IMR-90 (cell line): ENCODE measurements around the gene ISG15. TPM values are rescaled to one million over a fixed set of nuclear protein-coding genes. Genes with fewer than 3 reads are reported as not detected.

Experiments used
- ATAC-seq: fragments of 200-7000 bp; cut with Tn5 transposase; 2 replicates; pipeline ENCODE4 v1.9.1; 2020; ENCODE audit warnings: low read depth, mild to moderate bottlenecking, moderate library complexity
- BruUV-seq: library from RNA; stranded (reverse); fragments of 400-500 nt; replicated peaks from 2 replicates; lab custom pipeline; 2021; lab: Mats Ljungman, UMichigan
- CTCF ChIA-PET: fragments of 300-600 bp; formaldehyde crosslinking; extraction: SDS; loops from one replicate; lab custom pipeline; 2021; ENCODE audit warnings: antibody characterized with exemption; lab: Yijun Ruan, JAX
- POLR2A ChIA-PET: fragments of 300-600 bp; sonication (Branson Sonifier 250); formaldehyde crosslinking; loops from one replicate; lab custom pipeline; 2022; ENCODE audit warnings: antibody characterized with exemption; ENCODE audit not compliant: unreplicated experiment; lab: Charles Lee
- DNase-seq: peaks from one replicate; pipeline ENCODE4 v3.0.0; 2013
- H2AFZ ChIP-seq: replicated peaks from 2 replicates; pipeline ENCODE3; 2013; ENCODE audit warnings: low read length, mild to moderate bottlenecking; ENCODE audit not compliant: poor library complexity
- H2AK5ac ChIP-seq: 2 replicates; pipeline ENCODE4 v1.6.1; 2013; ENCODE audit warnings: low read depth, low read length, inconsistent platforms
- H2AK9ac ChIP-seq: replicated peaks from 2 replicates; pipeline ENCODE3; 2013; ENCODE audit warnings: mild to moderate bottlenecking, low read depth, low read length, moderate library complexity; ENCODE audit not compliant: poor library complexity
- H2BK120ac ChIP-seq: 2 replicates; pipeline ENCODE4 v1.6.1; 2013; ENCODE audit warnings: low read depth, low read length, inconsistent platforms
- H2BK15ac ChIP-seq: 3 replicates; pipeline ENCODE4 v1.6.1; 2013; ENCODE audit warnings: low read depth, low read length, inconsistent platforms
- H2BK20ac ChIP-seq: 2 replicates; pipeline ENCODE4 v1.6.1; 2013; ENCODE audit warnings: low read depth, mild to moderate bottlenecking, inconsistent platforms, low read length, moderate library complexity
- H2BK5ac ChIP-seq: 2 replicates; pipeline ENCODE4 v1.6.1; 2013; ENCODE audit warnings: mild to moderate bottlenecking, low read depth, low read length, inconsistent platforms; ENCODE audit not compliant: poor library complexity, severe bottlenecking
- H3K14ac ChIP-seq: replicated peaks from 2 replicates; pipeline ENCODE4 v1.6.1; 2013; ENCODE audit warnings: low read depth, low read length, inconsistent platforms
- H3K18ac ChIP-seq: 2 replicates; pipeline ENCODE4 v1.6.1; 2013; ENCODE audit warnings: low read depth, low read length, control low read depth
- H3K23ac ChIP-seq: 2 replicates; pipeline ENCODE4 v1.6.1; 2013; ENCODE audit warnings: low read depth, low read length, inconsistent platforms
- H3K27ac ChIP-seq: 2 replicates; pipeline ENCODE4 v1.5.1; 2013; ENCODE audit warnings: mild to moderate bottlenecking, control low read depth, low read length; ENCODE audit not compliant: insufficient read depth
- H3K27me3 ChIP-seq: 2 replicates; pipeline ENCODE4 v1.6.1; 2013; ENCODE audit warnings: low read length; ENCODE audit not compliant: control insufficient read depth, insufficient read depth
- H3K36me3 ChIP-seq: 2 replicates; pipeline ENCODE4 v1.6.1; 2013; ENCODE audit warnings: low read length, mixed read lengths; ENCODE audit not compliant: control insufficient read depth, insufficient read depth
- H3K4ac ChIP-seq: 2 replicates; pipeline ENCODE4 v1.6.1; 2013; ENCODE audit warnings: low read depth, low read length, inconsistent platforms
- H3K4me1 ChIP-seq: 2 replicates; pipeline ENCODE4 v1.6.1; 2013; ENCODE audit warnings: low read length, mixed read lengths; ENCODE audit not compliant: control insufficient read depth, insufficient read depth
- H3K4me2 ChIP-seq: 2 replicates; pipeline ENCODE4 v1.6.1; 2013; ENCODE audit warnings: low read depth, mild to moderate bottlenecking, control low read depth, low read length, moderate library complexity
- H3K4me3 ChIP-seq: 2 replicates; pipeline ENCODE4 v1.5.1; 2013; ENCODE audit warnings: low read depth, mild to moderate bottlenecking, control low read depth, low read length, moderate library complexity; ENCODE audit not compliant: insufficient read depth
- H3K56ac ChIP-seq: 2 replicates; pipeline ENCODE4 v1.6.1; 2013; ENCODE audit warnings: low read length, inconsistent platforms; ENCODE audit not compliant: insufficient read depth; ENCODE audit errors: extremely low read depth
- H3K79me1 ChIP-seq, 2 experiments: 2 replicates each; pipeline ENCODE4 v1.6.1; 2013; ENCODE audit warnings: low read length in 2 of 2, inconsistent platforms in 1 of 2, low read depth in 1 of 2
- H3K9ac ChIP-seq: 2 replicates; pipeline ENCODE4 v1.6.1; 2013; ENCODE audit warnings: low read depth, low read length, control low read depth
- H3K9me1 ChIP-seq: 2 replicates; pipeline ENCODE4 v1.6.1; 2013; ENCODE audit warnings: low read length, inconsistent platforms; ENCODE audit not compliant: insufficient read depth
- H3K9me3 ChIP-seq: 2 replicates; pipeline ENCODE4 v1.6.1; 2013; ENCODE audit warnings: low read length; ENCODE audit not compliant: control insufficient read depth, insufficient read depth
- H4K20me1 ChIP-seq: 2 replicates; pipeline ENCODE4 v1.6.1; 2013; ENCODE audit warnings: low read length, inconsistent platforms; ENCODE audit not compliant: insufficient read depth
- H4K5ac ChIP-seq: 2 replicates; pipeline ENCODE4 v1.6.1; 2013; ENCODE audit warnings: mild to moderate bottlenecking, low read depth, low read length, control low read depth
- H4K8ac ChIP-seq, 2 experiments: 2 replicates each; pipeline ENCODE4 v1.6.1; 2013; ENCODE audit warnings: low read depth in 2 of 2, low read length in 2 of 2, control low read depth in 1 of 2, inconsistent platforms in 1 of 2
- H4K91ac ChIP-seq: 2 replicates; pipeline ENCODE4 v1.6.1; 2013; ENCODE audit warnings: low read depth, low read length, inconsistent platforms; ENCODE audit not compliant: insufficient read depth
- MAFK ChIP-seq: IDR thresholded peaks from 2 replicates; pipeline ENCODE4 v1.6.1; 2012; ENCODE audit warnings: low read depth, low read length, improper control_type of control experiment
- POLR2A ChIP-seq: IDR thresholded peaks from 2 replicates; pipeline ENCODE4 v1.6.1; 2012; ENCODE audit warnings: mild to moderate bottlenecking, low read depth, low read length
- RFX5 ChIP-seq: IDR thresholded peaks from 2 replicates; pipeline ENCODE4 v1.8.0; 2012; ENCODE audit warnings: low read depth, mild to moderate bottlenecking, low read length, moderate library complexity
- SMC3 ChIP-seq: fragments of 150-350 bp; IDR thresholded peaks from 2 replicates; pipeline ENCODE4 v1.6.1; 2016; ENCODE audit warnings: low read depth, mild to moderate bottlenecking, antibody characterized with exemption, low read length, moderate library complexity
- USF2 ChIP-seq: fragments of 150-350 bp; IDR thresholded peaks from 2 replicates; pipeline ENCODE4 v1.6.1; 2017; ENCODE audit warnings: mild to moderate bottlenecking, antibody characterized with exemption, low read length, low read depth
- WGBS, 2 experiments: methylation state at CpG; one replicate each; pipeline versions ENCODE4 v1.1.5 to v1.1.7; 2013; ENCODE audit warnings: missing lambda C conversion rate in 2 of 2; ENCODE audit not compliant: insufficient read length in 1 of 2; ENCODE audit errors: extremely low coverage in 2 of 2; 5-methylcytosine and 5-hydroxymethylcytosine counted together
- dilution Hi-C: fragments of 300-500 bp; cut with HindIII; formaldehyde crosslinking; loops from one replicate; pipeline ENCODE4 v1.14.3; 2018; ENCODE audit warnings: low sequenced_read_pairs; ENCODE audit not compliant: unreplicated experiment
- in situ Hi-C: fragments of 300-500 bp; cut with MboI; formaldehyde crosslinking; loops from 3 replicates; pipeline ENCODE4 v1.14.3; 2019; ENCODE audit warnings: low sequenced_read_pairs, inconsistent platforms, mixed read lengths
- intact Hi-C: fragments of 100-400 bp; cut with micrococcal nuclease; formaldehyde crosslinking; loops from 2 replicates; pipeline ENCODE4 v1.10.0; 2022
- polyA plus RNA-seq, 3 experiments: library from polyadenylated mRNA; depleted of rRNA; stranded (reverse); fragments of >200 nt; gene quantifications; 2 replicates each; pipeline ENCODE4 v1.2.3, GENCODE V29; 2012; ENCODE audit warnings: low replicate concordance in 1 of 3
- total RNA-seq: library from RNA; depleted of rRNA; stranded (reverse); fragments of >200 nt; gene quantifications from 2 replicates; pipeline ENCODE4 v1.2.3, GENCODE V29; 2012

Gene ISG15
- total and polyA plus RNA-seq, 2 of the 4 experiments (the other 2 are of a cell fraction), result 99.1 to 105 TPM

DNA sequence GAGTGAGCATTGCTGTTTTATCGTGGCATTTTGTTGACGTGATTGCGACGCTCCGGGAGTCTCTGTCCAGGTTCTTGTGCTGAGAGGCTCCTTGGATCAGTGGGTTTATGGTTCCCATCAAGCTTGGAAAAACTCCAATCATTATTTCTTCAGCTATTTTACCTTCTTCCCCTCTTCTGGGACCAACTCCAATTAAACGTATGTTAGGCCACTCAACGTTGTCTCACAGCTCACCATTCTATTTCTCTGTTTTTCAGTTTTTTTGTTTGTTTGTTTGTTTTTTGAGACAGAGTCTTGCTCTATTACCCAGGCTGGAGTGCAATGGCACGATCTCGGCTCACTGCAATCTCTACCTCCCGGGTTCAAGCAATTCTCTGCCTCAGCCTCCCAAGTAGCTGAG lies 21.4 kb upstream of the ISG15 start:
- Histone ChIP-seq H4K20me1 (peaks cover 4% of the 10 kb centered on the region; the same call in 1 of the 2 replicates), H3K4me3 (no peak overlapping the region), H3K9ac (no peak overlapping the region), H3K23ac (no peak overlapping the region), H2BK15ac (no peak overlapping the region), H3K79me1 (peaks cover 0 to under 1% of the 10 kb centered on the region in 2 experiments; a peak in 1 of 4 replicates), H3K18ac (no peak overlapping the region), H3K4ac (no peak overlapping the region), H3K4me1 (no peaks in the 10 kb centered on the region; the same call in 1 of the 2 replicates), H3K36me3 (no peaks in the 10 kb centered on the region), H2BK5ac (no peak overlapping the region), H2BK20ac (no peak overlapping the region), H3K4me2 (no peak overlapping the region), H2AK9ac (no peak overlapping the region), H3K14ac (no peak overlapping the region), H2BK120ac (no peak overlapping the region), H4K5ac (no peak overlapping the region), H2AK5ac (no peak overlapping the region), H3K56ac (no peak overlapping the region), H4K8ac (no peak overlapping the region), H2AFZ (no peak overlapping the region), H3K9me1 (no peaks in the 10 kb centered on the region), H4K91ac (no peak overlapping the region), H3K27me3 (no peaks in the 10 kb centered on the region), H3K9me3 (peaks cover 10% of the 10 kb centered on the region), H3K27ac (no peak overlapping the region)
- no peak for ATAC-seq
- peak; percentile 29; the same call in 1 of the 2 replicates for TF ChIP-seq POLR2A
- no peak for TF ChIP-seq USF2
- no peak for TF ChIP-seq SMC3
- TF ChIP-seq MAFK, result no peak
- TF ChIP-seq RFX5, result no peak
- no CpG with 5 or more reads among the region's 10 CpGs for WGBS, 2 experiments
- dilution Hi-C loops, result no loop called here
- intact Hi-C loops, result no loop called here
- DNase-seq, result no peak
- CTCF ChIA-PET, result interaction anchor here (1.2 kb wide), 1 partner anchor 27 kb away, joined by 3 read pairs; no protein-coding TSS in a partner anchor
- in situ Hi-C loops, result no loop called here
- POLR2A ChIA-PET, result no interaction called here
- BruUV-seq, result no TSS peak
